A549 treated with Hydrocortisone at 1 μM for 4 hours (cell line): ENCODE measurements around the gene SPDYE2B. TPM values are rescaled to one million over a fixed set of nuclear protein-coding genes. Genes with fewer than 3 reads are reported as not detected.

Experiments used
- total RNA-seq: library from RNA; stranded (reverse); fragments of 200-300 nt; extraction: Qiagen RNA extraction; gene quantifications from 5 replicates; pipeline ENCODE4 v1.2.3, GENCODE V29; 2022

The SPDYE2B gene, protein sequence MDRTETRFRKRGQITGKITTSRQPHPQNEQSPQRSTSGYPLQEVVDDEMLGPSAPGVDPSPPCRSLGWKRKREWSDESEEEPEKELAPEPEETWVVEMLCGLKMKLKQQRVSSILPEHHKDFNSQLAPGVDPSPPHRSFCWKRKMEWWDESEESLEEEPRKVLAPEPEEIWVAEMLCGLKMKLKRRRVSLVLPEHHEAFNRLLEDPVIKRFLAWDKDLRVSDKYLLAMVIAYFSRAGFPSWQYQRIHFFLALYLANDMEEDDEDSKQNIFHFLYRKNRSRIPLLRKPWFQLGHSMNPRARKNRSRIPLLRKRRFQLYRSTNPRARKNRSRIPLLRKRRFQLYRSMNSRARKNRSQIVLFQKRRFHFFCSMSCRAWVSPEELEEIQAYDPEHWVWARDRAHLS
- not detected in 5 replicates for total RNA-seq

DNA sequence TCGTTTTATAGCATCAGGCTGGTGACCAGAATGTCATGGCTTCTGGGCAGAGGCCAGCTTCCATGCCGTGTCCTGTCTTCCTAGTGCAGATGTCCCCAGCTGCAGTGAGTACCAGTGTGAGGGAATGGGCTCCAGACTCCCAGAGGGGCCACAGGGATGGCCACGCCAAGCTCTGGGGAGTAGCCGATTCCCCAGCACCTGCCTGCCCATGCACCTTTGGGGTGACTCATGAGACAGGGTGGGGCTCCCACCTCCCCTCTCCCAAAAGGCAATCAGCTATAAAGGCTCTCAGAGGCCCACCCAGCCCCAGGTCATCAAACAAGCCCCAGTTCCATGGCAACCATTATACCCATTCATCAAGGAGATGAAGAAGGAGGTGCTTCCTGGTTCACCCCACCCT, at the start of gene SPDYE2B:
Gene SPDYE2B (plus strand): TSS at position 396 of the 400 bp plus-strand sequence. CDS start 2,030 bp downstream, outside the sequence.

DNA sequence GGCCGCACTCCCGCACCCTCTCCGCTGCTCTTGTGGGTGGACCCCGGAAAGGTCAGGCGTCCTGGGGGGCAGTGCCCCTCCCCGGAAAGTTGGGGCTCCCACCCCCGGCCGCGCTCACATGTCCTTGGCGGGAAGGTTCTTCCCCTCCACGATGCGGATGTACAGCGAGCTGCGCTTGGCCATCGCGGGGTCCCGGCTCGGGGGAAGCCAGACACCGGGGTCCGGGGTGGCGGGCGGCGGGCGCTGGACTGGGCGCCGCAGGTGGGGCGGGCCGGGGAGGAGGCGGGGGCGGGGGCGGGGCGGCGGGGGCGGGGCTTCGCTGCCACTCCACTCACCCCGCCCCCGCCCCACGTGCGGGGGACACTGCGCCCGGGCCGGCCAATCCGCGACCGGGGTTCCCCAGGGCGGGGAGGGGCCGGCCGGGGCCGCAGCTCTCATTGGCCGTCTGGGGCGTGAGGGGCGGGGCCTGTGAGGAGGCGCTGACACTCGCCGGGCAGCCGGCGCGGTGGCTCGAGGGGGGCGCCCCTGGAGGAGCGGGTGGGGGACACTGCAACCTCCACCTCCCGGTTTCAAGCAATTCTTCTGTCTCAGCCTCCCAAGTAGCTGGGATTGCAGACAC, 33.5 kb upstream of the SPDYE2B start, which contains the start of gene RASA4:
Gene RASA4 (minus strand): TSS at position 250 of the 619 bp plus-strand sequence. CDS start 67 bp downstream, at position 183.

DNA sequence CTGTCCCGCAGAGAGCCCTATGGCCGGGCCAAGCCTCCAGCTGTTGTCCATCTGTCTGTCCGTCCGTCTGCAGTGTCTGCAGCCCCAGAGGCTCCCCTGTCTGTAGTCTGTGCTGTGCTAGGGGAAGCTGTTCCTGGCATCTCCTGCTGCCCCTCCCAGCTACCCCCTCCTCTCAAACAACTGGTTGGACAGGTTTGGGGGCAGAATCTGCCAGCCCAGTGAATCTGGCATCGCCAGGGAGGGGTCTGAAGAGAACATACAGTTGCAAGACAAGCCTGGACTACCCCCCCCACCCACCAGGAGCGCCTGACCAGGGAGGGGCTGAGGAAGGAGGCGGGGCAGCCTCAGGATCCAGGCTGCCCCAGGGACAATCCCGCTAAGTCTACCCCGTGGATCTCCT, 7.4 kb upstream of the SPDYE2B start, which contains the start of gene UPK3BL1:
Gene UPK3BL1 (minus strand): TSS at position 101 of the 400 bp plus-strand sequence. CDS start 50 bp downstream, at position 51.

DNA sequence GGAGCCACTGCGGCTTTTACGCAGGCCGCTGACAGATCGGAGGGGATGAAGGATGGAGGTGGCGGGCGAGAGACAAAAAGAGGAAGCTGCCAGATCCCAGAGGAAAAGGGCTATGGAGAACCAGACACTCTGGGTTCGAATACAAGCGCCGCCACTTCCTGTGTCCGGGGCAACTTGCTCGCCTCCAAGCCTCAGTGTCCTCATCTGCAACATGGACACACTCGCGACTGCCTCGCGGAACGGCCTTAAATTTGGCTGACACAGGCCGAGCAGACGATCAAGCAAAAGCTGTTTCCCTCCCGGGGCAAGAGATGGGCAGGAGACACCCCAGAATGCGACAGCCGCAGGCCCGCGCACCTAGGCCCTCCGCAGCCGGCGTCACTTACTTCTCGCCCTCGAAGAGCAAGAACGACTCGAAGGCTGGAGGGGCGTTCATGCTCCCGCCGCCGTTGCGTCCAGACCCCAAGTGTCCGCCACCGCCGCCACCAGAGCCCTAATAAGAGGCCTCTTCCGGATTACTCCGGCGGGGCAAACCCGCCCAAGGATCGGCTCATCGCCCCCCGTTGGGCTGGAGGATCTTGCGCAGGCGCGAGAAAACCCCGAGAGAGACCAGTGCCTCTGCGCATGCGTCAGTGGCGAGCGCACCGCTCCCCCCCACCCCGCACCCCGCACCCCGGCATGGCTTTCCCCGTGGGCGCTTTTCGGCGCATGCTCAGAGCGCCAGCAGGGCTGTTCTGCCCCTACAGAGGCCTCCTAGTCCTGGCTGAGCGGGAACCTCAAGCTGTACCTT, 21.2 kb downstream of the SPDYE2B start, which contains the start of gene POLR2J2:
Gene POLR2J2 (minus strand): TSS at position 498 of the 790 bp plus-strand sequence. CDS start 62 bp downstream, at position 436.

Other genes with a start within 250 kb of the SPDYE2B start
- gene ORAI2, start 216.7 kb upstream of the SPDYE2B start, total RNA-seq = 28.7 to 33.4 TPM (median 31.9 TPM) in 5 replicates
- 10.4 to 11.9 TPM (median 10.6 TPM) in 5 replicates for gene ALKBH4, start 185.5 kb upstream of the SPDYE2B start, total RNA-seq
- 26.3 to 29.9 TPM (median 29.2 TPM) in 5 replicates for gene LRWD1, start 185.3 kb upstream of the SPDYE2B start, total RNA-seq
- 96.4 to 110 TPM (median 107 TPM) in 5 replicates for gene POLR2J, start 171.4 kb upstream of the SPDYE2B start, total RNA-seq
- 1.2 to 2.1 TPM (median 1.6 TPM) in 5 replicates for gene RASA4B, start 132.5 kb upstream of the SPDYE2B start, total RNA-seq
- 1.3 to 3.2 TPM (median 2.4 TPM) in 5 replicates for gene UPK3BL2, start 106.6 kb upstream of the SPDYE2B start, total RNA-seq
- 0.05 TPM in 1 of 5 replicates, not detected in the others for gene SPDYE2, start 99.1 kb upstream of the SPDYE2B start, total RNA-seq
- gene POLR2J3, start 77.7 kb upstream of the SPDYE2B start, total RNA-seq = 13.5 to 53.6 TPM (median 32.9 TPM) in 5 replicates
- gene RASA4, start 33.6 kb upstream of the SPDYE2B start, total RNA-seq = 1.6 to 2.6 TPM (median 2.2 TPM) in 5 replicates
- gene UPK3BL1, start 7.5 kb upstream of the SPDYE2B start, total RNA-seq = 10.5 to 16.8 TPM (median 13.0 TPM) in 5 replicates
- 0.12 to 0.61 TPM (median 0.24 TPM) in 5 replicates for gene POLR2J2, start 21.3 kb downstream of the SPDYE2B start, total RNA-seq
- 6.0 to 7.9 TPM (median 6.9 TPM) in 5 replicates for gene FAM185A, start 98.7 kb downstream of the SPDYE2B start, total RNA-seq